Measurements from ENCODE around the gene ASB6.

DNA sequence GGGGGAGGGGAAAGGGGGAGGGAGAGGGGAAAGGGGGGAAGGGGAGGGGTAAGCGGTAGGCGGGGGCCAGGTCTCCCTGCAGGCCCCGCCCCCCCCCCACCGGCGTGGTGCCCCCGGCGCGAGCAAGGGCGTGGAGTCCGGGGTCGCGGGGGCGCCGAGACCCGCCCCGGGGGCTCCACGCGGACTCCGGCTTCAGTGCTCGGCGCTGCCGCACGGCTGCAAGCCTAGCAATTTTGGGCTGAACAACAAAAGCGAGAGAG is 31.8 kb downstream of the ASB6 start:
- TF ChIP-seq, protein P1, sequence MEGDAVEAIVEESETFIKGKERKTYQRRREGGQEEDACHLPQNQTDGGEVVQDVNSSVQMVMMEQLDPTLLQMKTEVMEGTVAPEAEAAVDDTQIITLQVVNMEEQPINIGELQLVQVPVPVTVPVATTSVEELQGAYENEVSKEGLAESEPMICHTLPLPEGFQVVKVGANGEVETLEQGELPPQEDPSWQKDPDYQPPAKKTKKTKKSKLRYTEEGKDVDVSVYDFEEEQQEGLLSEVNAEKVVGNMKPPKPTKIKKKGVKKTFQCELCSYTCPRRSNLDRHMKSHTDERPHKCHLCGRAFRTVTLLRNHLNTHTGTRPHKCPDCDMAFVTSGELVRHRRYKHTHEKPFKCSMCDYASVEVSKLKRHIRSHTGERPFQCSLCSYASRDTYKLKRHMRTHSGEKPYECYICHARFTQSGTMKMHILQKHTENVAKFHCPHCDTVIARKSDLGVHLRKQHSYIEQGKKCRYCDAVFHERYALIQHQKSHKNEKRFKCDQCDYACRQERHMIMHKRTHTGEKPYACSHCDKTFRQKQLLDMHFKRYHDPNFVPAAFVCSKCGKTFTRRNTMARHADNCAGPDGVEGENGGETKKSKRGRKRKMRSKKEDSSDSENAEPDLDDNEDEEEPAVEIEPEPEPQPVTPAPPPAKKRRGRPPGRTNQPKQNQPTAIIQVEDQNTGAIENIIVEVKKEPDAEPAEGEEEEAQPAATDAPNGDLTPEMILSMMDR (IDR thresholded peaks at IDR 0.05) = no peak
- TF ChIP-seq ZFX (IDR thresholded peaks at IDR 0.05; ENCODE audit: borderline replicate concordance) = no peak

Measured in 22Rv1 (cell line).